HEK293 (cell line): Measurements from ENCODE around the gene DLEC1.

Source experiments
- CTCF ChIA-PET: fragments of 350-600 bp; formaldehyde crosslinking; extraction: SDS; loops from one replicate; lab custom pipeline; 2021; ENCODE audit warnings: antibody characterized with exemption; lab: Yijun Ruan, JAX
- POLR2A ChIA-PET: fragments of 300-600 bp; formaldehyde crosslinking; extraction: SDS; loops from one replicate; lab custom pipeline; 2020; ENCODE audit warnings: antibody characterized with exemption, inconsistent platforms; lab: Yijun Ruan, JAX
- H3K27ac ChIP-seq: fragments of 200-500 bp; sonication (Bioruptor generic); 2 replicates; pipeline ENCODE4 v1.5.1; 2014; ENCODE audit warnings: low read depth, low read length, control low read depth, inconsistent platforms; ENCODE audit errors: extremely low read depth
- H3K36me3 ChIP-seq, 2 experiments: fragments of 200-500 bp in 1 of 2; sonication (Bioruptor generic) in 1 of 2; 1 replicate in 1 of 2; 2 replicates in 1 of 2; pipeline ENCODE4 v1.5.1; 2014 to 2017; ENCODE audit warnings: inconsistent platforms in 2 of 2, low read length in 2 of 2; ENCODE audit not compliant: control insufficient read depth in 2 of 2, insufficient read depth in 1 of 2
- H3K4me1 ChIP-seq: fragments of 200-500 bp; sonication (Bioruptor generic); 2 replicates; pipeline ENCODE4 v1.5.1; 2014; ENCODE audit warnings: mild to moderate bottlenecking, low read length, inconsistent platforms; ENCODE audit not compliant: control insufficient read depth, insufficient read depth
- H3K4me3 ChIP-seq: 2 replicates; pipeline ENCODE4 v1.5.1; 2011; ENCODE audit warnings: low read depth, mild to moderate bottlenecking, control low read depth, low read length, moderate library complexity
- H3K9me3 ChIP-seq: fragments of 200-500 bp; sonication (Bioruptor generic); 2 replicates; pipeline ENCODE4 v1.5.1; 2014; ENCODE audit warnings: low read depth, low read length, inconsistent platforms; ENCODE audit not compliant: control insufficient read depth, insufficient read depth
- AEBP2 ChIP-seq: fragments of 450-650 bp; formaldehyde crosslinking; IDR thresholded peaks from 2 replicates; pipeline ENCODE4 v1.5.1; 2016; ENCODE audit warnings: missing biosample characterization, missing genetic modification characterization, borderline replicate concordance
- BCL6B ChIP-seq: fragments of 450-650 bp; formaldehyde crosslinking; IDR thresholded peaks from 2 replicates; pipeline ENCODE4 v1.5.1; 2017; ENCODE audit warnings: missing biosample characterization, missing genetic modification characterization
- HOXA7 ChIP-seq: sonication (generic); formaldehyde crosslinking; IDR thresholded peaks from 2 replicates; pipeline ENCODE4 v1.8.1; 2022; ENCODE audit warnings: missing genetic modification reagents, borderline replicate concordance
- KLF8 ChIP-seq: fragments of 450-650 bp; formaldehyde crosslinking; IDR thresholded peaks from 2 replicates; pipeline ENCODE4 v1.5.1; 2016; ENCODE audit warnings: missing biosample characterization, missing genetic modification characterization
- MZF1 ChIP-seq: fragments of 450-650 bp; formaldehyde crosslinking; IDR thresholded peaks from 2 replicates; pipeline ENCODE4 v1.5.1; 2017; ENCODE audit warnings: missing biosample characterization, missing genetic modification characterization, borderline replicate concordance
- SCRT2 ChIP-seq: fragments of 450-650 bp; formaldehyde crosslinking; IDR thresholded peaks from 2 replicates; pipeline ENCODE4 v1.5.1; 2016; ENCODE audit warnings: missing biosample characterization, missing genetic modification characterization
- ZBTB1 ChIP-seq: fragments of 450-650 bp; formaldehyde crosslinking; IDR thresholded peaks from 2 replicates; pipeline ENCODE4 v1.5.1; 2016; ENCODE audit warnings: missing biosample characterization, missing genetic modification characterization
- ZBTB17 ChIP-seq: fragments of 450-650 bp; formaldehyde crosslinking; IDR thresholded peaks from 2 replicates; pipeline ENCODE4 v1.5.1; 2016; ENCODE audit warnings: missing biosample characterization, missing genetic modification characterization
- ZBTB21 ChIP-seq: fragments of 450-650 bp; formaldehyde crosslinking; IDR thresholded peaks from 2 replicates; pipeline ENCODE4 v1.5.1; 2017; ENCODE audit warnings: missing biosample characterization, missing genetic modification characterization
- ZBTB26 ChIP-seq: fragments of 450-650 bp; formaldehyde crosslinking; optimal IDR thresholded peaks from 2 replicates; pipeline ENCODE3; 2016; ENCODE audit warnings: missing biosample characterization, mild to moderate bottlenecking, missing genetic modification characterization
- ZNF140 ChIP-seq: fragments of 450-650 bp; formaldehyde crosslinking; IDR thresholded peaks from 2 replicates; pipeline ENCODE4 v1.5.1; 2016; ENCODE audit warnings: missing biosample characterization, missing genetic modification characterization
- ZNF16 ChIP-seq: fragments of 450-650 bp; formaldehyde crosslinking; IDR thresholded peaks from 2 replicates; pipeline ENCODE4 v1.5.1; 2016; ENCODE audit warnings: low read depth, missing biosample characterization, missing genetic modification characterization
- ZNF169 ChIP-seq: fragments of 450-650 bp; formaldehyde crosslinking; IDR thresholded peaks from 2 replicates; pipeline ENCODE4 v1.5.1; 2016; ENCODE audit warnings: missing biosample characterization, missing genetic modification characterization
- ZNF23 ChIP-seq: fragments of 450-650 bp; formaldehyde crosslinking; IDR thresholded peaks from 2 replicates; pipeline ENCODE4 v1.5.1; 2016; ENCODE audit warnings: missing biosample characterization, missing genetic modification characterization, borderline replicate concordance
- ZNF266 ChIP-seq: fragments of 450-650 bp; formaldehyde crosslinking; IDR thresholded peaks from 2 replicates; pipeline ENCODE4 v1.5.1; 2016; ENCODE audit warnings: missing biosample characterization, missing genetic modification characterization, low read depth
- ZNF324 ChIP-seq: fragments of 450-650 bp; formaldehyde crosslinking; IDR thresholded peaks from 2 replicates; pipeline ENCODE4 v1.5.1; 2016; ENCODE audit warnings: missing biosample characterization, missing genetic modification characterization
- ZNF433 ChIP-seq: fragments of 450-650 bp; formaldehyde crosslinking; IDR thresholded peaks from 2 replicates; pipeline ENCODE4 v1.5.1; 2016; ENCODE audit warnings: missing biosample characterization, missing genetic modification characterization, low read depth
- ZNF544 ChIP-seq: fragments of 450-650 bp; formaldehyde crosslinking; IDR thresholded peaks from 2 replicates; pipeline ENCODE4 v1.5.0; 2017; ENCODE audit warnings: missing biosample characterization, missing genetic modification characterization
- ZNF626 ChIP-seq: fragments of 450-650 bp; sonication (Bioruptor Pico); formaldehyde crosslinking; IDR thresholded peaks from 2 replicates; pipeline ENCODE4 v1.5.1; 2018; ENCODE audit warnings: missing biosample characterization, missing genetic modification characterization, inconsistent platforms
- ZNF677 ChIP-seq: fragments of 450-650 bp; IDR thresholded peaks from 2 replicates; pipeline ENCODE4 v1.5.0; 2018; ENCODE audit warnings: missing biosample characterization, mild to moderate bottlenecking, missing genetic modification characterization, moderate library complexity
- ZNF76 ChIP-seq: fragments of 450-650 bp; formaldehyde crosslinking; IDR thresholded peaks from 2 replicates; pipeline ENCODE4; 2016; ENCODE audit warnings: low read depth, missing biosample characterization, missing genetic modification characterization, borderline replicate concordance
- ZNF830 ChIP-seq: fragments of 450-650 bp; IDR thresholded peaks from 2 replicates; pipeline ENCODE4 v1.5.0; 2018; ENCODE audit warnings: missing biosample characterization, missing genetic modification characterization, low read depth, mild to moderate bottlenecking, moderate library complexity
- TF ChIP-seq, protein P1 (sequence below): fragments of 450-650 bp; formaldehyde crosslinking; IDR thresholded peaks from 2 replicates; pipeline ENCODE4 v1.5.1; 2016; ENCODE audit warnings: missing biosample characterization, missing genetic modification characterization

Gene DLEC1

GRCh38 chr3:37991823-37992222 lies 47.2 kb upstream of the DLEC1 start (continued):
- TF ChIP-seq ZNF169 (no peak), ZNF677 (tag by site-specific recombination) (no peak), MZF1 (tag by site-specific recombination) (no peak)

GRCh38 chr3:37992271-37993066 lies 46.5 kb upstream of the DLEC1 start:
- H3K27ac ChIP-seq: no peak overlapping the region
- no peaks in the 10 kb centered on the region for H3K4me1 ChIP-seq
- ChIA-PET CTCF (interaction anchor here (0.9 kb wide), 1 partner anchor 9 kb away, joined by 4 read pairs; no protein-coding TSS in a partner anchor), POLR2A (no interaction called here)
- no peaks in the 10 kb centered on the region for H3K9me3 ChIP-seq
- H3K36me3 ChIP-seq: no peaks in the 10 kb centered on the region
- no peak overlapping the region for H3K4me3 ChIP-seq
- TF ChIP-seq ZNF76 (tag by site-specific recombination): no peak
- no peak for TF ChIP-seq ZBTB17 (tag by site-specific recombination)
- no peak for TF ChIP-seq ZNF140 (tag by site-specific recombination)
- no peak for TF ChIP-seq ZBTB26
- TF ChIP-seq ZNF266: no peak
- no peak for TF ChIP-seq ZNF324 (tag by site-specific recombination)
- TF ChIP-seq ZNF433 (tag by site-specific recombination): no peak
- no peak for TF ChIP-seq SCRT2 (tag by site-specific recombination)
- no peak for TF ChIP-seq ZNF23 (tag by site-specific recombination)
- TF ChIP-seq, protein P1, sequence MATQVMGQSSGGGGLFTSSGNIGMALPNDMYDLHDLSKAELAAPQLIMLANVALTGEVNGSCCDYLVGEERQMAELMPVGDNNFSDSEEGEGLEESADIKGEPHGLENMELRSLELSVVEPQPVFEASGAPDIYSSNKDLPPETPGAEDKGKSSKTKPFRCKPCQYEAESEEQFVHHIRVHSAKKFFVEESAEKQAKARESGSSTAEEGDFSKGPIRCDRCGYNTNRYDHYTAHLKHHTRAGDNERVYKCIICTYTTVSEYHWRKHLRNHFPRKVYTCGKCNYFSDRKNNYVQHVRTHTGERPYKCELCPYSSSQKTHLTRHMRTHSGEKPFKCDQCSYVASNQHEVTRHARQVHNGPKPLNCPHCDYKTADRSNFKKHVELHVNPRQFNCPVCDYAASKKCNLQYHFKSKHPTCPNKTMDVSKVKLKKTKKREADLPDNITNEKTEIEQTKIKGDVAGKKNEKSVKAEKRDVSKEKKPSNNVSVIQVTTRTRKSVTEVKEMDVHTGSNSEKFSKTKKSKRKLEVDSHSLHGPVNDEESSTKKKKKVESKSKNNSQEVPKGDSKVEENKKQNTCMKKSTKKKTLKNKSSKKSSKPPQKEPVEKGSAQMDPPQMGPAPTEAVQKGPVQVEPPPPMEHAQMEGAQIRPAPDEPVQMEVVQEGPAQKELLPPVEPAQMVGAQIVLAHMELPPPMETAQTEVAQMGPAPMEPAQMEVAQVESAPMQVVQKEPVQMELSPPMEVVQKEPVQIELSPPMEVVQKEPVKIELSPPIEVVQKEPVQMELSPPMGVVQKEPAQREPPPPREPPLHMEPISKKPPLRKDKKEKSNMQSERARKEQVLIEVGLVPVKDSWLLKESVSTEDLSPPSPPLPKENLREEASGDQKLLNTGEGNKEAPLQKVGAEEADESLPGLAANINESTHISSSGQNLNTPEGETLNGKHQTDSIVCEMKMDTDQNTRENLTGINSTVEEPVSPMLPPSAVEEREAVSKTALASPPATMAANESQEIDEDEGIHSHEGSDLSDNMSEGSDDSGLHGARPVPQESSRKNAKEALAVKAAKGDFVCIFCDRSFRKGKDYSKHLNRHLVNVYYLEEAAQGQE (tag by site-specific recombination): no peak
- TF ChIP-seq ZNF830 (tag by site-specific recombination): no peak
- no peak for TF ChIP-seq ZNF544 (tag by site-specific recombination)
- TF ChIP-seq ZBTB1 (tag by site-specific recombination): no peak
- no peak for TF ChIP-seq BCL6B
- TF ChIP-seq HOXA7: no peak
- no peak for TF ChIP-seq ZBTB21 (tag by site-specific recombination)
- no peak for TF ChIP-seq ZNF626 (tag by site-specific recombination)
- TF ChIP-seq KLF8 (tag by site-specific recombination): no peak
- TF ChIP-seq ZNF16: no peak
- no peak for TF ChIP-seq AEBP2 (tag by site-specific recombination)
- TF ChIP-seq, all 188 proteins: peak for 0
